GM19351 (cell line): Measurements from ENCODE around the gene SLC18A2.
"Not testable (repeated sequence)": the region's sequence is repeated elsewhere in the genome, so short reads cannot be mapped to it uniquely, and the experiment has no call there.

ENCODE experiments used
- ATAC-seq: cut with Tn5 transposase; IDR thresholded peaks from one replicate; pipeline ENCODE4 v1.9.1; 2021; ENCODE audit warnings: mild to moderate bottlenecking, moderate library complexity; ENCODE audit not compliant: unreplicated experiment

SLC18A2 gene

DNA sequence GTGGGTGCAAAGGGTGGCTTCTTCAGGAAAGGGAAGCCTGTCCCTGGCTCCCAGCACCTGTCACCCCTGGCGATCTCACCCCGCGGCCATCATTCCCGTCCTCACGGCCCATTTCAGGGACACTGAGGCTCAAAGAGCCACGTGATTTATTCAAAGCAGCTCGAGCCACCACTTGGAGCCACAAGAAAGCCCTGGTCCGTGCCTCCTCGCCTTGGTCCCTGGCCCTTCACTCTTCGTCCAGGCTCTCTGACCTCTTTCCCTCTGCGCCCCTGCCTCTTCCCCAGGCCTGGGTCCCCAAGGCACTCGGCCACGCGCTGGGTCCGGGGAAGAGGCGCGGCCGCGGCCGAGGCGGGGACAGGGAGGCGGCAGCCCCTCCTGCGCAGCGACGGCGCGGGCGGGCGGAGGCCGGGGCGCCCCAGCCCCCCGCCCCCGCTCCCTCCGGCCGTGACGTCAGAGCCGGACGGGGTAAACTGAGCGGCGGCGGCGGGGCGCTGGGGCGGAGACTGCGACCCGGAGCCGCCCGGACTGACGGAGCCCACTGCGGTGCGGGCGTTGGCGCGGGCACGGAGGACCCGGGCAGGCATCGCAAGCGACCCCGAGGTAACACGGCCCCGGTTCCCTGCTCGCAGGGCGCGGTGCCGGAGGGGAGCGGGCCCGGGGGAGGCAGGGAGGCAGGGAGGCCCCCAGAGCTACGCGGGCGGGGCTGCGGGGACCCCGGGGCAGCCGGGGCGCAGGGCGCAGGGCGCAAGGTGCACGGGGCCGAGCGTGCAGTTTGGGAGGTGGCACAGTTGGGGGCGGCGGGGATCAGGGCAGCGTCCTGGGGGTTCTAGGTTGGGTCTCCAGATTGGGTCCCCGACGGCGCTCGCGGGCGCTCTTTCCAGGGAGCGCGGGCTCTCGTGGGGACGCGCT is at the start of gene SLC18A2:
TSS of gene SLC18A2 (plus strand) at position 494 of the 909 bp plus-strand sequence. CDS start 580 bp downstream, outside the sequence.
- no peak for ATAC-seq

DNA sequence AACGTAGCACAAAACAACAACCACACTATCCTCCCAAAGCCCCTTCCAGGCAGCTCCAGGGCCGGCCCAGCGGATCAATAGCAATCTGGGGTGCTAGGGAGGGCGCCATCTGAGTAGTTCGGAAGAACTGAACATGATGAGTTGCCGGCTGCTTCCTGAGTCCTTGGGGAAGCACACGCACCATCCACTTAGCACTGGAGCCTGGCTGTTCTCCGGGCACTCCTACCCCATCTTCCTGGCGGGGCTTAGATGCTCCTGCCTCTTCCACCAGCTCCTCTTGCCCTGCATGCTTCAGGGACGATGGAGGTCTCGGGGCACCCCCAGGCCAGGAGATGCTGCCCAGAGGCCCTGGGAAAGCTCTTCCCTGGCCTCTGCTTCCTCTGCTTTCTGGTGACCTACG is 43.7 kb upstream of the SLC18A2 start, which contains the start of gene KCNK18:
TSS of gene KCNK18 (plus strand) at position 301 of the 400 bp plus-strand sequence. CDS start at position 301, 0 bp downstream.
- no peak for ATAC-seq

DNA sequence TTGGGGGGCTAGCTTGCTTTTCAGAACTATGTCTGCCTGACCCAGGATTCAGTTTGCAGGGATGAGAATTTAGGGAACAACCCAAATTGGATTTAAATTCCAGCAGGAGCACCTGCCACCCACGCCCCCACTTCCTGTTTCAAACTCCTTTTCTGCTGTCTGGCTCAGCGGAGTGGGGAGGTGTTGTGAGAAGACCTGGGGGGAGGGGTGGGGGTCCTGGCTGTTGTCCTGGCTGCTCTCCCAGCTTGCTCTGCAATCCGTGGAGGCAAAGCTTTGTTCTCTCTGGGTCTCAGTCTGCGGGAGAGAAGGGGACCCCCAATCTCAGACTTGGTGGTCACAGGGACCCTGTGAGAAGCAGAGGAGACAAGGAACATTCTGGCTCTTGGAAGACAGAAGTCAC is 42.8 kb upstream of the SLC18A2 start:
- no peak for ATAC-seq

- no peak for ATAC-seq
Measured at GRCh38 chr10:117201826-117202225, 39.1 kb upstream of the SLC18A2 start.

DNA sequence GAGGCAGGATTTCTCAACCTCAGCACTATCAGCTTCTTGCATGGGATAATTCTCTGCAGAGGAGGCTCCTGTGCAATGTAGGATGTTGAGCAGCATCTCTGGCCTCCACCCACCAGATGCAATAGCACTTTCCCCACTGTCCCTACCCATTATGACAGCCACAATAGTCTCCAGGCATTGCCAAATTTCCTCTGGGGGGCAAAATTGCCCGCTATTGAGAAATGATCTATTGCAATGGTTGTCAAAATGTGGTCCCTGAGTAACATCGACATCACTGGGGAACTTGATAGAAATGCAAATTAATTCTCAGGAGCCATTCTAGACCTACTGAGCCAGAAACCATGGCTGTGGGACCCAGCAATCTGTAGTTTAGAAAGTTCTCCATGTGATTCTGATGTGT is 36.6 kb upstream of the SLC18A2 start:
- no peak for ATAC-seq

GRCh38 chr10:117212176-117212575 is 28.7 kb upstream of the SLC18A2 start:
- ATAC-seq: no peak

- ATAC-seq: no peak
Measured at GRCh38 chr10:117214401-117214800, 26.5 kb upstream of the SLC18A2 start.

- ATAC-seq: no peak
Measured at GRCh38 chr10:117215079-117215478, 25.8 kb upstream of the SLC18A2 start.

DNA sequence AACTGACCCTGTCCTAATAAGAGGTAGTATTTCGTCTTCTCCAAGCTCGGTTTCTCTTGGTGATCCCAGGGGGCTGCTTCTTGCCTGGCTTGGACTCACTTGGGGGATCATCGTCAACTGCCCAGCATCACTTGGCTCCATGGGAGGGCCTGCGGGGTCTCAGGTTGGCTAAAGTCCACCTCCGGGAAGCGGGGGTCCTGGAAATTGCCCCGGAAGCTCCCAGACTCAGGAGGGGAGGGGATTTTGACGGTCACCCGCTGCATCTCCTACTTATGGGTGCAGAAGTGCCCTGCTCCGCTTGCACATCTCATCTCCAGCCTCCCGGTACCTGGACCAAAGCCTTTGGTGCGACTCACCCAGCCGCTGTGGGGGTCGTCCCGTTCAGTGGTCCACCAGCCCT is 24.9 kb upstream of the SLC18A2 start:
- ATAC-seq: no peak

DNA sequence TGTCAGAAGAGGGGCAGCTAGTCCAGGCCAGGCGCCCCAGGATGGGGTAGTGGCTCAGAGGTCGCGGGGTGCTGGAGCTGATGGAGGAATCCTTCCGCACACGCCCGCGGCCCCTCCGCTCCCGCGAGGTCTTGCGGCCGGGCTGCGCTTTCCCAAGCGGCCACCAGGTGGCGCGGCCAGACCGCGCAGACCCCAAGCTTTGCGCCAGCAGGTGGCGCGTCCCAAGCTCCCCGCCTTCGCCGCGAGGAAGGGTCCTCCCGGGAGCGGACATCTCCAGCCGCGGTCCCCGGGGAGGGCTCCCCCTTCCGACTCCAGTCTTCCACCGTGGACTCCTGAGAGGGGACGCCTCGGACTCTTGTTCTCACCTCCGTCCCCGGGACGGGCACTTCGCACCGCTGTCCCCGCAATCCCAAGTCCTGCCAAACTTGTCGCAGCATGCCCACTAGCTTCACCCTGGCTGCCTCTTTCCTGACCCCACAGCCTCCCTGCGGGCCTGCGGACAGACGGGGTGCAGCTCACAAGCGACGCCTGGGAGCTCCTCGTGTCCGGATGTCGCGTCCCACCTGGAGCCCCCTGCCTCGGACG is 24.2 kb upstream of the SLC18A2 start:
- ATAC-seq: peak; percentile 86

DNA sequence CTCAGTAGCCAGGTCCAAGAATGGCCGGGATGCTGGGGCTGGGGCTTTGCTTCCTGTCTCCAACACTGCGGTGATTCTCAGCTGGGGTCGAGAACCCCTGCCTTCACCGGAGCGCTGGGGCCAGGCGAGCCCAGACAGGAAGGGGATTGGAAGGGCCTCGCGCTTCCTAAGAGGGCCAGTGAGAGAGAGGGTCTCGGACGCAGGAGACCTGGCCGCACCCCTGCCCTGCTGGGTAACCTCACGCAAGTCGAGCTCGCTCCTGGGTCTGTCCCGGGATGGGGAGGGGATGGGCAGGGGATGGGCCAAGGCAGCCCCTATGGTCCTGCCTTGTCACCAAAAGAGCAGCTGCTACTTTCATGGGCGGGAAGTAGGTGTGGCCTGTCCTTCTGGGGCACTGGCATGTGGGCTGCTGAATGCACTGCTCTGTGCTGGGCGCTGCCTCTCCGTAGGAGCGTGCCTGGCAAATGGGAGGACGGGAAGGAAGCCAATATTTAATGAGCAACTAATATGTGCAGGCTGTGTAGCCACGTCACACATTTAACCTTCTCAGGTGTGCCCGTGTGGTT is 23.6 kb upstream of the SLC18A2 start:
- ATAC-seq: peak; percentile 52

GRCh38 chr10:117218654-117219053 is 22.3 kb upstream of the SLC18A2 start:
- no peak for ATAC-seq

- no peak for ATAC-seq
Measured at GRCh38 chr10:117221156-117221711, 19.7 kb upstream of the SLC18A2 start.

GRCh38 chr10:117222552-117222951 is 18.4 kb upstream of the SLC18A2 start:
- no peak for ATAC-seq

GRCh38 chr10:117222976-117223692 is 17.8 kb upstream of the SLC18A2 start:
- no peak for ATAC-seq

GRCh38 chr10:117223693-117224430 is 17.1 kb upstream of the SLC18A2 start:
- no peak for ATAC-seq

- no peak for ATAC-seq
Measured at GRCh38 chr10:117224881-117225280, 16.0 kb upstream of the SLC18A2 start.

DNA sequence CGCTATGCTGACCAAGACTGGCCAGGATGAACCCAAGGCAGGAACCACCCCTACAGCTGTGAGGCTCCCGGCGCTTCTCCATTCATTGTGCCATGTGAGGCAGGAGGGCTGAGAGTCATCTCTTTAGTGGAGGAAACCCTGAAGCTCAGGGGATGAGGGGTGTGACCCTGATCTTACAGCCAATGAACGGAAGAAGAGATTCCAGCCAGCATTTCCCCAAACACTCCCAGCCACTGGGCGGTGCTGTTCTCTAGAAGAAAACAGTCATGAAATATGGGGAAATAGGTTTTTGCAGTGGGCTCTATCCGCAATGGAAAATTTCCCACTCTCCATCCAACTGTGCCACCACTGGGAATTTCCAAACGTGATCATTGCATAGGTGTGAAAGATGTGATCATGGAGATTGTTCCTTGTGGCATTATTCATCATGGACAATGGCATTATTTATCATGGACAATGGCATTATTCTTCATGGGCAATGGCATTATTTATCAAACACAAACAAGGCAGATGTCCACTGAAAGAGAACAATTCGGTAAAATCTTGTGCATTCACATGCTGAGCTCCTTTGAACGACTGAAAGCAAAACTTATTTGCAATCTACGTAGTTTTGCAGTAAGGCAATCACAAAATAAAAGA is 14.0 kb upstream of the SLC18A2 start:
- ATAC-seq: no peak

- ATAC-seq: no peak
Measured at GRCh38 chr10:117228210-117228609, 12.7 kb upstream of the SLC18A2 start.

DNA sequence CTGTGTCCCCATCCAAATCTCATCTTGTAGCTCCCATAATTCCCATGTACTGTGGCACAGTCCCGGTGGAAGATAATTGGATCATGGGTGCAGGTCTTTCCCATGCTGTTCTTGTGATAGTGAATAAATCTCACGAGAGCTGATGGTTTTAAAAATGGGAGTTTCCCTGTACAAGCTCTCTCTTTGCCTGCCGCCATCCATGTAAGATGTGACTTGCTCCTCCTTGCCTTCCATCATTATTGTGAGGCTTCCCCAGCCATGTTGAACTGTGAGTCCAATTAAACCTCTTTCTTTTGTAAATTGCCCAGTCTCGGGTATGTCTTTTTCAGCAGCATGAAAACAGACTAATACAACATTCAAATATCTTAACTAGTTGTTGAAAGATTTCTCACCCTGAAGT is 10.8 kb upstream of the SLC18A2 start:
- not testable (repeated sequence) for ATAC-seq
